Measurements from ENCODE around the gene MAF. TPM values are rescaled to one million over a fixed set of nuclear protein-coding genes. Genes with fewer than 3 reads are reported as not detected.

The MAF gene
- total and polyA plus RNA-seq, 9 of the 15 experiments (the other 6 are each of a cell fraction or from before 2014, with no cell fraction given): 0.01 to 0.18 TPM; not detected in 7

DNA sequence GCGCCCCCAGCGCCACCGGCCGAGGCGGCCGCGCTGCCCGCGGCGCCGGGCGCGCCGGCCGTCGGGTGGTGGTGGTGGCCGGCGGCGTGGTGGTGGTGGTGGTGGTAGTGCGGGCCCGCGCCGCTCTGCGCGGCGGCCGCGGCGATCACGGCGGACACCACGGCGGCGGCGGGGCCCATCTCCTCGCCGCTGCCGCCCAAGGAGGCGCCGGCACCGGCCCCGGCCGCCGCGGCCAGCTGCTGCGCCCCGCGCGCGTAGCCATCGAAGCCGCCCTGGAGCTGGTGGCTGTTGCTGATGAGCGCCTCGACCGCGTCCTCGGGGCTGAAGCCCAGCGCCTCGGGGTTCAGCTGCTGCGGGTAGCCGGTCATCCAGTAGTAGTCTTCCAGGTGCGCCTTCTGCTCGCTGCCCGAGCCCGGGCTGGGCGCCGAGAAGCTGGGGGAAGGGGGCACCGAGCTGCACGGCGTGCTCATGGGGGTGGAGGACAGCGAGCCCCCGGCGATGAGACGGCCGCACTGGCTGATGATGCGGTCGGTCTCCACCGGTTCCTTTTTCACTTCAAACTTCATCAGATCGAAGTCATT, 1.2 kb downstream of the MAF start:
- Histone ChIP-seq H3K79me2 (ENCODE audit: control insufficient read depth, insufficient read depth, low read length) (no peaks in the 10 kb centered on the region), H3K27me3 (ENCODE audit: control insufficient read depth in 2 of 2, insufficient read depth in 2 of 2, low read length in 2 of 2) (peaks cover 14 to 19% of the 10 kb centered on the region in 2 experiments), H3K27ac (ENCODE audit: extremely low read depth, low read depth, low read length) (no peak overlapping the region), H3K9me1 (ENCODE audit: control insufficient read depth, insufficient read depth, low read length) (no peaks in the 10 kb centered on the region), H3K4me1 (replicated peaks in 1 of 2; ENCODE audit: control insufficient read depth in 2 of 2, insufficient read depth in 2 of 2, low read length in 2 of 2) (peaks cover 0 to 27% of the 10 kb centered on the region in 2 experiments; a peak in 3 of 5 replicates), H3K36me3 (ENCODE audit: control insufficient read depth, insufficient read depth, low read length) (no peaks in the 10 kb centered on the region), H3K4me3 (no peak overlapping the region), H2AFZ (ENCODE audit: low read depth, low read length) (no peak overlapping the region), H3K9me3 (replicated peaks; ENCODE audit: control insufficient read depth, insufficient read depth, low read depth, low read length) (no peaks in the 10 kb centered on the region), H4K20me1 (replicated peaks; ENCODE audit: control insufficient read depth, insufficient read depth, low read length) (no peaks in the 10 kb centered on the region), H3K9ac (ENCODE audit: insufficient read depth in 1 of 2, low read depth in 2 of 2, low read length in 2 of 2) (no peak overlapping the region), H3K4me2 (ENCODE audit: insufficient read depth, low read length) (no peak overlapping the region)
- TF ChIP-seq PCBP2 (IDR thresholded peaks at IDR 0.05; ENCODE audit: low read depth, low read length, poor library complexity, severe bottlenecking) (no peak), DMBX1 (CRISPR knock-in tag; IDR thresholded peaks at IDR 0.05; ENCODE audit: borderline replicate concordance) (no peak), MAFK (IDR thresholded peaks at IDR 0.05; ENCODE audit: low read length) (no peak), ZNF41 (CRISPR knock-in tag; conservative IDR thresholded peaks at IDR 0.05) (no peak), ZNF764 (CRISPR knock-in tag; IDR thresholded peaks at IDR 0.05; ENCODE audit: low read depth) (no peak), YBX1 (IDR thresholded peaks at IDR 0.05) (no peak), ID3 (CRISPR knock-in tag; IDR thresholded peaks at IDR 0.05) (no peak), ID3 (tag; IDR thresholded peaks at IDR 0.05) (no peak), POLR2H (tag; IDR thresholded peaks at IDR 0.05; ENCODE audit: low read depth) (no peak), ZNF511 (CRISPR knock-in tag; IDR thresholded peaks at IDR 0.05) (no peak), GABPB1 (CRISPR knock-in tag; IDR thresholded peaks at IDR 0.05) (no peak), CEBPG (CRISPR knock-in tag; IDR thresholded peaks at IDR 0.05) (no peak), CEBPG (tag; conservative IDR thresholded peaks at IDR 0.05 in 1 of 2, IDR thresholded peaks at IDR 0.05 in 1 of 2) (no peak), NCOA6 (IDR thresholded peaks at IDR 0.05) (no peak)
- TF ChIP-seq, protein P1, sequence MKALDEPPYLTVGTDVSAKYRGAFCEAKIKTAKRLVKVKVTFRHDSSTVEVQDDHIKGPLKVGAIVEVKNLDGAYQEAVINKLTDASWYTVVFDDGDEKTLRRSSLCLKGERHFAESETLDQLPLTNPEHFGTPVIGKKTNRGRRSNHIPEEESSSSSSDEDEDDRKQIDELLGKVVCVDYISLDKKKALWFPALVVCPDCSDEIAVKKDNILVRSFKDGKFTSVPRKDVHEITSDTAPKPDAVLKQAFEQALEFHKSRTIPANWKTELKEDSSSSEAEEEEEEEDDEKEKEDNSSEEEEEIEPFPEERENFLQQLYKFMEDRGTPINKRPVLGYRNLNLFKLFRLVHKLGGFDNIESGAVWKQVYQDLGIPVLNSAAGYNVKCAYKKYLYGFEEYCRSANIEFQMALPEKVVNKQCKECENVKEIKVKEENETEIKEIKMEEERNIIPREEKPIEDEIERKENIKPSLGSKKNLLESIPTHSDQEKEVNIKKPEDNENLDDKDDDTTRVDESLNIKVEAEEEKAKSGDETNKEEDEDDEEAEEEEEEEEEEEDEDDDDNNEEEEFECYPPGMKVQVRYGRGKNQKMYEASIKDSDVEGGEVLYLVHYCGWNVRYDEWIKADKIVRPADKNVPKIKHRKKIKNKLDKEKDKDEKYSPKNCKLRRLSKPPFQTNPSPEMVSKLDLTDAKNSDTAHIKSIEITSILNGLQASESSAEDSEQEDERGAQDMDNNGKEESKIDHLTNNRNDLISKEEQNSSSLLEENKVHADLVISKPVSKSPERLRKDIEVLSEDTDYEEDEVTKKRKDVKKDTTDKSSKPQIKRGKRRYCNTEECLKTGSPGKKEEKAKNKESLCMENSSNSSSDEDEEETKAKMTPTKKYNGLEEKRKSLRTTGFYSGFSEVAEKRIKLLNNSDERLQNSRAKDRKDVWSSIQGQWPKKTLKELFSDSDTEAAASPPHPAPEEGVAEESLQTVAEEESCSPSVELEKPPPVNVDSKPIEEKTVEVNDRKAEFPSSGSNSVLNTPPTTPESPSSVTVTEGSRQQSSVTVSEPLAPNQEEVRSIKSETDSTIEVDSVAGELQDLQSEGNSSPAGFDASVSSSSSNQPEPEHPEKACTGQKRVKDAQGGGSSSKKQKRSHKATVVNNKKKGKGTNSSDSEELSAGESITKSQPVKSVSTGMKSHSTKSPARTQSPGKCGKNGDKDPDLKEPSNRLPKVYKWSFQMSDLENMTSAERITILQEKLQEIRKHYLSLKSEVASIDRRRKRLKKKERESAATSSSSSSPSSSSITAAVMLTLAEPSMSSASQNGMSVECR (CRISPR knock-in tag; IDR thresholded peaks at IDR 0.05): no peak
- TF ChIP-seq, protein P2, sequence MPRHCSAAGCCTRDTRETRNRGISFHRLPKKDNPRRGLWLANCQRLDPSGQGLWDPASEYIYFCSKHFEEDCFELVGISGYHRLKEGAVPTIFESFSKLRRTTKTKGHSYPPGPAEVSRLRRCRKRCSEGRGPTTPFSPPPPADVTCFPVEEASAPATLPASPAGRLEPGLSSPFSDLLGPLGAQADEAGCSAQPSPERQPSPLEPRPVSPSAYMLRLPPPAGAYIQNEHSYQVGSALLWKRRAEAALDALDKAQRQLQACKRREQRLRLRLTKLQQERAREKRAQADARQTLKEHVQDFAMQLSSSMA (CRISPR knock-in tag; IDR thresholded peaks at IDR 0.05): no peak
- intact Hi-C loops (cut with micrococcal nuclease) (no loop called here), in situ Hi-C loops (cut with MboI) (no loop called here)
- DNase-seq (ENCODE audit: extremely low read depth in 1 of 4, low spot score in 3 of 4): no peak
- WGBS (ENCODE audit: insufficient coverage, low coverage, missing lambda C conversion rate): 58% methylated on average over 34 of the region's 79 CpGs
- BruUV-seq (replicated peaks): no TSS peak
- ChIA-PET CTCF (ENCODE audit: low intra/inter-chr PET ratio) (no interaction called here), POLR2A (interaction anchor here (0.7 to 1.0 kb wide), 2 partner anchors 12 to 514 kb away, joined by 3 read pairs; no protein-coding TSS in a partner anchor)
- no peak for ATAC-seq
- no peak for FAIRE-seq
